ENCODE data around the gene IRF2BP1. TPM values are rescaled to one million over a fixed set of nuclear protein-coding genes. Genes with fewer than 3 reads are reported as not detected.

IRF2BP1 gene
- total and polyA plus RNA-seq, 2 of the 13 experiments (the other 11 are each of a cell fraction or from before 2014, with no cell fraction given): 4.3 to 14.3 TPM

- TF ChIP-seq SKIL (CRISPR knock-in tag; IDR thresholded peaks at IDR 0.05; ENCODE audit: borderline replicate concordance) (peak; percentile 74; the same call in 1 of the 2 replicates), ARID2 (CRISPR knock-in tag; IDR thresholded peaks at IDR 0.05; ENCODE audit: borderline replicate concordance) (no peak), ZC3H13 (CRISPR knock-in tag; IDR thresholded peaks at IDR 0.05) (peak; percentile 61; the same call in 1 of the 2 replicates), MATR3 (CRISPR knock-in tag; IDR thresholded peaks at IDR 0.05) (no peak), LCORL (IDR thresholded peaks at IDR 0.05) (no peak), LCORL (CRISPR knock-in tag; IDR thresholded peaks at IDR 0.05) (peak; percentile 95), ZNF570 (CRISPR knock-in tag; IDR thresholded peaks at IDR 0.05; ENCODE audit: borderline replicate concordance) (no peak), HOXA9 (CRISPR knock-in tag; IDR thresholded peaks at IDR 0.05; ENCODE audit: borderline replicate concordance) (0 out of 2 replicates have a peak, but pooled peaks have one; percentile 59), GTF3A (CRISPR knock-in tag; conservative IDR thresholded peaks at IDR 0.05) (no peak), FOXJ3 (CRISPR knock-in tag; IDR thresholded peaks at IDR 0.05; ENCODE audit: borderline replicate concordance) (peak; percentile 31; the same call in 1 of the 2 replicates), ARNTL (CRISPR knock-in tag; IDR thresholded peaks at IDR 0.05) (peak; percentile 46; the same call in 1 of the 2 replicates), ZNF883 (CRISPR knock-in tag; IDR thresholded peaks at IDR 0.05; ENCODE audit: not compliant biosample characterization) (no peak), POLR2AphosphoS2 (IDR thresholded peaks at IDR 0.05; ENCODE audit: low read depth, low read length) (no peak), SP140L (CRISPR knock-in tag; IDR thresholded peaks at IDR 0.05; ENCODE audit: borderline replicate concordance) (no peak), EHMT2 (IDR thresholded peaks at IDR 0.05; ENCODE audit: borderline replicate concordance, low read depth, low read length) (no peak), XRCC5 (optimal IDR thresholded peaks at IDR 0.05; ENCODE audit: low read length) (peak; percentile 79), HMGXB4 (CRISPR knock-in tag; IDR thresholded peaks at IDR 0.05; ENCODE audit: borderline replicate concordance in 1 of 2, low read depth in 1 of 2) (peak in 1 of 2 experiments; percentile 4; a peak in 2 of 4 replicates), ZBTB37 (CRISPR knock-in tag; IDR thresholded peaks at IDR 0.05) (0 out of 2 replicates have a peak, but pooled peaks have one; percentile 44), TEF (CRISPR knock-in tag; IDR thresholded peaks at IDR 0.05) (no peak), IRF9 (CRISPR knock-in tag; IDR thresholded peaks at IDR 0.05; ENCODE audit: borderline replicate concordance) (peak; percentile 63; the same call in 1 of the 2 replicates), ZNF383 (CRISPR knock-in tag; IDR thresholded peaks at IDR 0.05; ENCODE audit: borderline replicate concordance) (peak; percentile 15; the same call in 1 of the 2 replicates), RXRB (CRISPR knock-in tag; IDR thresholded peaks at IDR 0.05; ENCODE audit: borderline replicate concordance) (peak; percentile 79)
Observed at GRCh38 chr19:45881909-45882528, 3.9 kb downstream of the IRF2BP1 start (continued).

All from HepG2 (cell line).